Activated gamma-delta T cell treated with Interleukin-2 at 50 U/mL for 16 hours (primary cell): ENCODE measurements around the gene SSNA1.
A peak's percentile ranks its signal among the peaks of the same experiment; 100 is the strongest.

Experiments used
- DNase-seq: peaks from one replicate; pipeline ENCODE4 v3.0.0-alpha.2; 2020

SSNA1 gene

DNA sequence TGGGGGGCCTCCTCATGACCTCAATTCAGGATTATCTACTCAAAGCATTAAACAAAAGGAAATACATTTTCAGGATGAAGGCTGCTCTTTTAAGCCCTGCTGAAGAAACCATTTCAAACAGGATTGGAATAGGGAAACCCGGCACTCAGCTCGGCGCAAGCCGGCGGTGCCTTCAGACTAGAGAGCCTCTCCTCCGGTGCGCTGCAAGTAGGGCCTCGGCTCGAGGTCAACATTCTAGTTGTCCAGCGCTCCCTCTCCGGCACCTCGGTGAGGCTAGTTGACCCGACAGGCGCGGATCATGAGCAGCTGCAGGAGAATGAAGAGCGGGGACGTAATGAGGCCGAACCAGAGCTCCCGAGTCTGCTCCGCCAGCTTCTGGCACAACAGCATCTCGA, 16.3 kb downstream of the SSNA1 start:
- no peak for DNase-seq

GRCh38 chr9:137205126-137206069, 16.9 kb downstream of the SSNA1 start, which contains the start of the genes NDOR1 and TMEM203:
Gene NDOR1 (plus strand): TSS chr9:137205700. CDS start chr9:137205778, 78 bp downstream.
Gene TMEM203 (minus strand): TSS chr9:137205648. CDS start chr9:137205414, 234 bp downstream.
- peak; percentile 92 for DNase-seq

- no peak for DNase-seq
Measured at GRCh38 chr9:137206602-137207001, 18.1 kb downstream of the SSNA1 start.

DNA sequence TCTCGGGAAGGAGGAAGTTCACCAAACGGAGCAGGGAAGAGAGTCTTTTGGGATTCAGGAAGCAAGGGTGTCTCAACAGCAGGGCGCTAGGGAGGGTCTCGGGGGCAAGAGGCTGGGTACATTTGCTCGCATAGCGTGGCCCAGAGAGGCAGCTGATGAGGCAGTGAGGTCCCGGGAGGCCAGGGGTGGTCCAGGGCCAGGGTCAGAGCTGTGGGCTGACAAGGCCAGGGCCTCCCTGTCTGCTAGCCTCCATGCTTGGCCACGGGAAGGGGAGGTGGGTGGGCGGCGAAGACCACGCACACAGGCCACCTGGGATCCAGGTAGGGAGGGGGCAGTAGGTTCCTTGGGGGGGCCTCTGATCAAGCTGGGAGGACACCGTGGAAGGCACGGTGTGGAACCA, 23.1 kb downstream of the SSNA1 start:
- DNase-seq: no peak

DNA sequence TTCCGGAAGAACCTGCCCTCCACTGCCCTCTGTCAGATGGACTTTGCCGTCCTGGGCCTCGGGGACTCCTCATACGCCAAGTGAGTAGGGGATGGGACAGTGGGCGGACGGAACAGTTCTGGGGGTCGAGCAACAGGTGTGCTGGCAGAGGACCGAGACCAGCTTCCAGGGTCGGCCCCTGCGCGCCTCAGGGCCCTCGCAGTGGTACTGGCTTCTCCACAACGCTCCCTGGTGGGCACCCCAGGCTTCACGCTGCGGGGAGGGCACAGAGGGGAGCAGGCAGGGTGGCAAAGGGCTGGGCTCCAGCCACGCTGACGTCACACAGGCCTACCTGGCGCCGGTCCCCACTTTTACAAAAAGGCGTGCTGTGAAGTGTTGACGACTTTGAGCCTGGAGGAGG, 24.0 kb downstream of the SSNA1 start:
- DNase-seq: no peak

DNA sequence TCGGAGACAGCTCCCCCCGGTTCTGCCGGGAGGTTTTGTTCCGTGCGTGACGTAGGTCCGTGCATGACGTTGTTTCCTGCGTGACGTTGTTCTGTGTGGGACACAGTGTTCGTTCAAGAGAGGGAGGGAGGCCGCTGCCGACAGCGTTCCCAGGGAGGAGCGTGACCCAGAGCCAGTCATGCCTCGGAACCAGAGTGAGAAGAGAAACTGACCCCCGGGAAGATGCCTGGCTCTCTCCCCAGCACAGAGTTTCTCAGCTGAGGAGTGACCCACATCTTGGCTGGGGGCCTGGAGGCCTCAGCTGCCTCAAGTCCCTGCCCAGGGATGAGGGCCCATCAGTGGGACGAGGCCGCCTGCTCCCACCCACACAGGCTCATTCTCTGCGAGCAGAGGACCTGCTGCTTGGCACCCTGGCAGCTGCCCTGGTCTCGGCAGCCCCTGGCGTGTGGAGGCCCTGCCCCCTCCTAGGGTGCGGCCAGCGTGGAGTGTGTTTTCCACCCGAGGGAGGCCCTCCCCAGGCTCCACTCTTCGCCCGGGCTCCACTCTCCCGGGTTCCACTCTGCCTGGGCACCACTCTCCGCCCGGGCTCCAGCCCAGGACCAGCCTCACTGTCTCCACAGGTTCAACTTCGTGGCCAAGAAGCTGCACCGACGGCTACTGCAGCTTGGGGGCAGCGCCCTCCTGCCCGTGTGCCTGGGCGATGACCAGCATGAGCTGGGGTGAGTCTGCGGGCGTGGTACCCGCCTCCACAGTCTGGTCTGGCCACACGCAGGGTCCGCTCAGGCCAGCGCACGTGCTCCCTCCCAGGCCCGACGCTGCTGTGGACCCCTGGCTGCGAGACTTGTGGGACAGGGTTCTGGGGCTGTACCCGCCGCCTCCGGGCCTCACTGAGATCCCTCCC, 24.9 kb downstream of the SSNA1 start:
- DNase-seq: no peak

- no peak for DNase-seq
Measured at GRCh38 chr9:137214620-137215019, 26.1 kb downstream of the SSNA1 start.

- DNase-seq: no peak
Measured at GRCh38 chr9:137215196-137215986, 26.9 kb downstream of the SSNA1 start.

- no peak for DNase-seq
Measured at GRCh38 chr9:137216188-137216965, 27.9 kb downstream of the SSNA1 start.

DNA sequence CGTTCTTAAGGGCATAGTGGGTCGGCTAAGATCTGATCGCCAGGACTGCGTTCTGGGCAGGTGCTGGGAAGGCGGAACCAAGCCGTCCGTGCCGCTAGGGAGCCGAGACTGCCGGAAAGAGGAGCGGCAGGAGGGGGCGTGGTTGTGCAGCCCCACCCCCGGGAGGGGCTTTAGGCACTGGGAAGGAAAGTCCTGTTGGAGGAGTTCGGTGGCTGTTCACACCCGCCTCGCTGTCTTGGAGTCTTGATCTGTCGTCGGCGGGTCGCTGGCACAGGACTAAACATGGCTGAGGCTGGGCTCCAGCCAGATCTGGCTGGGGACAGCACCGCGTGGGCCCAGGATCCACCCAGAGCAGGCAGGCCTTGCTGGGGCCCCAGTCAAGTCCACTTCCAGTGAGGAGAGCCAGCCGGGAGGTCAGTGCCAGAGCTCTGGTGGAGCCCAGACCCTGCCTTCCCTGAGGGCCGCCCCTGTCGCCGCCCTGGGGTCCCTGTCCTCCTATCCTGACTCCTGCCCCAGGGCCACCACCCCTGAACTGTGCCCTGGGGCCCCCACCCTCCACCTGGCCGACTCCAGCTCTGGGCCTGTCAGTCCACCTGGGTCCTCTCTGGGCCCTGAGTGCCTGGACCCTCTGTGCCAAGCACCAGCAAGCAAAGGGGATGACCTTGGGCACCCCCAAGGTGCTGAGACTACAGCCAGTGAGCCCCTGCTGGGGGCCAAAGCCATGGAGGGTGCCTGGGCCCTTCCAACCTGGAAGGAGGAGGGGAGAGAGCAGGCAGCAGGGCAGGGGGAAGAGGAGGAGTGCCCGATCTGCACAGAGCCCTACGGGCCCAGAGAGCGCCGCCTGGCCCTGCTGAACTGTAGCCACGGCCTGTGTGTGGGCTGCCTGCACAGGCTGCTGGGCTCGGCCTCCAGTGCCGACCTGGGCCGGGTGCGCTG, 29.1 kb downstream of the SSNA1 start:
- DNase-seq: no peak

GRCh38 chr9:137218212-137218753, 29.8 kb downstream of the SSNA1 start:
- DNase-seq: no peak

DNA sequence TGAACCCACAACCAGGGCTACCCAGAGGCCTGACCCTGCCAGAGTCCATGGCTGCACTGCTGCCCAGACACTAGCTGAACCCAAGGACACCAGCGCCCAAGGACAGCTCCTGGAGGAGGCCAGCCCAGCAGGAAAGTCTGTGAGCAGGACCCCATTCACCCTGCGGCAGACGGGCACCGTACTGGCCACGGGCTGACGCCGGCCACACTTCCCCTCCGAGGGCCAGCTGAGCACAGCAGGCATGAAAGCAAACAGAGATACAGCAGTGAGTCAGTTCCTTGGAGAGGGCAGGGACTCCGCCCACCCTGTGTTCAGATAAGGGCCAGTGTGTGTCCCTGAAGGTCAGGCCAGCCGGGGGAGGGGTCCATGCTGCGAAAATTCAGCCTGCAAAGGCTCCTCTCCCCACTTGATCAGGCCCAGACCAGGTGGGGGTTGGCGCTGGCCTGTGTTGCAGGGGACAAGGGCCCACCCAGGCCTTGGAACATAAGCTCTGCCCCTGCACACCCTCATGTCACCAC, 30.3 kb downstream of the SSNA1 start:
- no peak for DNase-seq

DNA sequence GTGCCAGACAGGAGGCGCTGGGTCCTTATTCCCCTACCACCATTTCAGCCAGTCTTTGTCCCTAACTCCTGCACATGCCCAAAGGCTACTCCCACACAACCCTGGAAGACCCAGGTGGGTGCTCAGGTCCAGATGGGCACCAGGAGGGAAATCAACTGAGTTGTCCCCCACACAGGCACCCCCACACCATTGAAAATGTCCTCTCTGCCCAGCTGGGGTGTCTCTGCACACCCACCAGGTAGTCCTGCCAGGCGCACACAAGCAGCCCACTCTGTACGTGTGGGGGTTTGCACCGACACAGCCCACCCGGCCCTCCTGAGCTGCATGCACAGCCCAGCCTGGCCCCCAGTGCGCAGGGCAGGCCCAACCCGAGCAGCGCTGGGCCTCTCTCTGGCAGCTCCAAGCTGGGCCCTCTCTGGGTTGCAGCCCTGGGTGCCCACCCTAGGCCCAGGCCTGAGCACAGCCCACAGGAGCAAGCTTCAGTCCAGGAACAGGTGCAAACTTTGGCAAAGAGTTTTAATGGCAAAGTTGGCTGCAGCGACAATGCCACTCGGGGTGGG, 31.4 kb downstream of the SSNA1 start:
- no peak for DNase-seq

DNA sequence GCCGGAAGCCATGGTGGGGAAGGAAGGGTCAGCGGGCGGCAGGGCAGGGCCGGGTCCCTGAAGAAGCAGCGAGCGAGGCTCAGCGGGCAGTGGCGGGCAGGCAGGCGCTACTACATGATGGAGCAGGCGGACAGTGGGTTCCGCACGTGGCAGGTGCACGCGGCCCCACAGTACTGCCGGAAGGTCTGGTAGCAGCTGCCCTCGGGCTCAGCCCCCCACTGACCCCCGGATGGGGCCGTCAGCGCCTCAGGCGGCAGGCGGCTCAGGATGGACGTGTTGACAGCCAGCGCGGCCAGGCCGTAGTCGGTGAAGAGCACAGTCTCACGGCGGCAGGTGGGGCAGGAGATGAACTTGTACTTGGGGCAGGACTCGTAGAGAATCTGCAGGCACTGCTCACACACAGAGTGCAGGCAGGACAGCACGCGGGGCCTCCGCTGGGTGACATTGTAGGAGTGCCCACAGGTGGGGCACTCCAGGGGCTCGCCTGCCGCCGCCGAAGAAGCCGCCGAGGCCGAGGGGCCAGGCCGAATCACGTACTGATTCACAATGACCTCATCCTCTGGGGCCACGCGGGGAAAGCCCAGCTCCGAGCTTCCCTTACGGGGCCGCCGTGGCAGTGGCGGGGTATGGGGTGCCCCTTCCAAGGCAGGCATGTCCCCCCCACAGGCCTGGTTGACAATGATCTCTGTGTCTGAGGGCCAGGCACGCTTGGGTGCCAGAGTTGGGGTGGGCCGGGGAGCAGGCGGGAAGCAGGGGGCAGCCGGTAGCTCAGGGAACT, 32.0 kb downstream of the SSNA1 start:
- no peak for DNase-seq

DNA sequence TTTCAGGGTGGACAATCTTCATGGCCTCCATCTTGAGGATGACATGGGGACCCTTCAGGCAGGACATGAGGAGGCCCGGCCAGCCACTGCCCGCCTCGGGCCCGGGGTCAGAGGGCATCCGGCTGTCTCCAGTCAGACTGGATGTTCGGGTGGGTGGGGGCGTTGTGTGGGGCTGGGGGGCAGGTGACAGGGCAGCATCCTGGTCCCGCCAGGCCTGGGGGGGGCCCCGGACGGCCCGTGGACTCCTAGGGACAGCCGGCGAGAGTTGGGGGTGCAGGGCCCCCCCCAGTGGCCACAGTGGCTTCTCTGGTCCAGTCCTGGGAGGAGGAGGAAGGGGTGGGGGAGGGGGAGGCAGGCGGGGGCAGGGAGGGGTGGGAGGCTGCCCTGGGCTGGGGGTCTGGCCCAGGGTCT, 32.6 kb downstream of the SSNA1 start:
- no peak for DNase-seq

DNA sequence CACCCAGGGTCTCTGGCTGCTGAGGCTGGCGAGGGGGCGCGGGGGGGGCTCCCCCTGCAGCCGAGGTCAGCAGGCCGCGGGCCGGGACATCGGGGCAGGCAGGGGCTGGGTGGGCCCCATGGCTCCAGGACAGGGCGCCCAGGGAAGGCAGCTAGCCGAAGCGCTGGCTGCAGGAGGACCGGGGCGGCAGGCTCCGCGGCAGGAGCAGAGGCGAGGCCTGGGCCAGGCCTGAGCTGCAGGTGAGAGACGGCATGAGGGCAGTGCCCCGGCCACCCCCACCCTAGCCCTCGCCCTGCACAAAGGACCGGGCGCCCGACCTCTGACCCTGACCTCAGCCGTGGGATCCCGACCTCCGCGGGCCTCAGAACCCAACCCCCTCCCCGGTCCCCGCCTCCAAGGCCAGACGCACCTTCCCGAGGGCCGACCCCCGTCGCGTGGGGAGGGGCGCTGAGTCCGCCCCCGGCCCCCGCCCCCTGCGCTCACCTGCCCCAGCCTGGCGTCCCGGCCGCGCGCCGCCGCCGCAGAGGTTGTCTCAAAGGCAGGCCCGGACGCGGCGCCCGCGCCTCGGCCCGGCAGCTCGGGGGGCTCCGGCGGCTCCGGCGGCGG, 33.1 kb downstream of the SSNA1 start:
- no peak for DNase-seq

GRCh38 chr9:137222190-137223077, 34.0 kb downstream of the SSNA1 start, which contains the start of gene RNF208:
Gene RNF208 (minus strand): TSS chr9:137222240. CDS start chr9:137221212, 1,028 bp downstream.
- no peak for DNase-seq
